ENCODE results near the gene TOP2A.

GRCh38 chr17:40363111-40363827 is 54.4 kb downstream of the TOP2A start:
- no peak for TF ChIP-seq CTCF (IDR thresholded peaks at IDR 0.05)
- no peak for TF ChIP-seq POLR2A (IDR thresholded peaks at IDR 0.05)
